ENCODE data around the gene LETMD1.
"Not testable (repeated sequence)": the region's sequence is repeated elsewhere in the genome, so short reads cannot be mapped to it uniquely, and the experiment has no call there.

The LETMD1 gene

GRCh38 chr12:51078346-51078745 is 30.2 kb downstream of the LETMD1 start:
- Histone ChIP-seq H3K4me1 (ENCODE audit: control insufficient read depth, insufficient read depth, low read length) (peaks cover 47% of the 10 kb centered on the region), H3K9ac (ENCODE audit: low read length) (peak overlapping the region; percentile 36)
- not testable (repeated sequence) for H3K36me3 ChIP-seq (ENCODE audit: control insufficient read depth, insufficient read depth, low read length, severe bottlenecking); H3K4me3 ChIP-seq (ENCODE audit: low read length); DNase-seq (ENCODE audit: low read depth); H3K9me3 ChIP-seq (ENCODE audit: control insufficient read depth, low read length); H3K27me3 ChIP-seq (replicated peaks; ENCODE audit: control insufficient read depth, insufficient read depth, low read length)

GRCh38 chr12:51078866-51079265 is 30.7 kb downstream of the LETMD1 start:
- H3K36me3 ChIP-seq (ENCODE audit: control insufficient read depth, insufficient read depth, low read length, severe bottlenecking); H3K9ac ChIP-seq (ENCODE audit: low read length); H3K9me3 ChIP-seq (ENCODE audit: control insufficient read depth, low read length); H3K4me3 ChIP-seq (ENCODE audit: low read length); DNase-seq (ENCODE audit: low read depth); H3K27me3 ChIP-seq (replicated peaks; ENCODE audit: control insufficient read depth, insufficient read depth, low read length): not testable (repeated sequence)
- peaks cover 49% of the 10 kb centered on the region for H3K4me1 ChIP-seq (ENCODE audit: control insufficient read depth, insufficient read depth, low read length)

GRCh38 chr12:51080136-51080535 is 32.0 kb downstream of the LETMD1 start:
- DNase-seq (ENCODE audit: low read depth) = no peak
- Histone ChIP-seq H3K4me3 (ENCODE audit: low read length) (no peak overlapping the region), H3K9me3 (ENCODE audit: control insufficient read depth, low read length) (no peaks in the 10 kb centered on the region), H3K36me3 (ENCODE audit: control insufficient read depth, insufficient read depth, low read length, severe bottlenecking) (no peaks in the 10 kb centered on the region), H3K9ac (ENCODE audit: low read length) (no peak overlapping the region), H3K27me3 (replicated peaks; ENCODE audit: control insufficient read depth, insufficient read depth, low read length) (no peaks in the 10 kb centered on the region), H3K4me1 (ENCODE audit: control insufficient read depth, insufficient read depth, low read length) (peaks cover 46% of the 10 kb centered on the region)

- Histone ChIP-seq H3K9ac (ENCODE audit: low read length) (peak overlapping the region; percentile 92), H3K9me3 (ENCODE audit: control insufficient read depth, low read length) (no peaks in the 10 kb centered on the region), H3K36me3 (ENCODE audit: control insufficient read depth, insufficient read depth, low read length, severe bottlenecking) (no peaks in the 10 kb centered on the region), H3K4me1 (ENCODE audit: control insufficient read depth, insufficient read depth, low read length) (peaks cover 33% of the 10 kb centered on the region), H3K27me3 (replicated peaks; ENCODE audit: control insufficient read depth, insufficient read depth, low read length) (no peaks in the 10 kb centered on the region), H3K4me3 (ENCODE audit: low read length) (peak overlapping the region; percentile 89)
- DNase-seq (ENCODE audit: low read depth) = peak; percentile 13
Observed at GRCh38 chr12:51081421-51081820, 33.3 kb downstream of the LETMD1 start.

DNA sequence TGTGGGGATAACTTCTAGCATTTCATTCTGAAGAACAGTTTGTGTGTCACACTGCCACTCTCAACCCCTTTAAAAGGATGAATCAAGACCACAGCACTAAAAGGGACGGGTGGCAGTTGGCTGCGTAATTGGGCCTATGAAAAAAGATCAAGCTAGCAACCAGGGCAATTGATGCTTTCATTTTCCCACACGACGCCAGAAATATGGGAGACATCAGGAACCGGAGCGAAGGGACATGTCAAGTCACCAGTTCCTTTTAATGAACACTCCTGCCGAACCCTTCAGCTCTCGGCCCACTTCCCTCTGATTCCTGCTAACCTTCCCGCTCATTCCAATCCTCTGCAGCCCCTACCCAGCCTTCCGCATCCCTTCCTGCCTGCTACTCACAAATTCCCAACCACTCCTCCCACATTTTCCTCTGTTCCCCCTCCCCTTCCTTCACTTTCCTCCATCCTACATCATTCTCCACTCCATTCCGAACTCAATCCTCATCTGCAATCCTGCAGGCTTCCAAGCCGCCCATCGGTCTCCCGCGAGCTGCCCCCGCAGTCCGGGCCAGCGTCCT is 34.5 kb downstream of the LETMD1 start:
- Histone ChIP-seq H3K36me3 (ENCODE audit: control insufficient read depth, insufficient read depth, low read length, severe bottlenecking) (no peaks in the 10 kb centered on the region), H3K9ac (ENCODE audit: low read length) (peak overlapping the region; percentile 92), H3K4me3 (ENCODE audit: low read length) (peak overlapping the region; percentile 89), H3K27me3 (replicated peaks; ENCODE audit: control insufficient read depth, insufficient read depth, low read length) (no peaks in the 10 kb centered on the region), H3K4me1 (ENCODE audit: control insufficient read depth, insufficient read depth, low read length) (peaks cover 21% of the 10 kb centered on the region), H3K9me3 (ENCODE audit: control insufficient read depth, low read length) (no peaks in the 10 kb centered on the region)
- peak; percentile 69 for DNase-seq (ENCODE audit: low read depth)

GRCh38 chr12:51083126-51083833 is 35.2 kb downstream of the LETMD1 start, which contains the start of gene CSRNP2:
CSRNP2 (minus strand) TSS chr12:51083596; CDS start chr12:51076561, 7,035 bp downstream.
- DNase-seq (ENCODE audit: low read depth) = peak; percentile 98
- peak within 1 kb of the TSS; percentile 92 for H3K9ac ChIP-seq (ENCODE audit: low read length)
- H3K4me3 ChIP-seq (ENCODE audit: low read length) = peak within 1 kb of the TSS; percentile 89
- no peaks in the 10 kb centered on the region for H3K36me3 ChIP-seq (ENCODE audit: control insufficient read depth, insufficient read depth, low read length, severe bottlenecking)
- peaks cover 15% of the 10 kb centered on the region for H3K4me1 ChIP-seq (ENCODE audit: control insufficient read depth, insufficient read depth, low read length)
- H3K9me3 ChIP-seq (ENCODE audit: control insufficient read depth, low read length) = no peaks in the 10 kb centered on the region
- H3K27me3 ChIP-seq (replicated peaks; ENCODE audit: control insufficient read depth, insufficient read depth, low read length) = no peaks in the 10 kb centered on the region

- H3K4me1 ChIP-seq (ENCODE audit: control insufficient read depth, insufficient read depth, low read length) = peaks cover 13% of the 10 kb centered on the region
- DNase-seq (ENCODE audit: low read depth) = no peak
- H3K9me3 ChIP-seq (ENCODE audit: control insufficient read depth, low read length) = no peaks in the 10 kb centered on the region
- no peak overlapping the region for H3K4me3 ChIP-seq (ENCODE audit: low read length)
- H3K27me3 ChIP-seq (replicated peaks; ENCODE audit: control insufficient read depth, insufficient read depth, low read length) = no peaks in the 10 kb centered on the region
- peaks cover 8% of the 10 kb centered on the region for H3K36me3 ChIP-seq (ENCODE audit: control insufficient read depth, insufficient read depth, low read length, severe bottlenecking)
- H3K9ac ChIP-seq (ENCODE audit: low read length) = no peak overlapping the region
Observed at GRCh38 chr12:51085757-51086156, 37.6 kb downstream of the LETMD1 start.

DNA sequence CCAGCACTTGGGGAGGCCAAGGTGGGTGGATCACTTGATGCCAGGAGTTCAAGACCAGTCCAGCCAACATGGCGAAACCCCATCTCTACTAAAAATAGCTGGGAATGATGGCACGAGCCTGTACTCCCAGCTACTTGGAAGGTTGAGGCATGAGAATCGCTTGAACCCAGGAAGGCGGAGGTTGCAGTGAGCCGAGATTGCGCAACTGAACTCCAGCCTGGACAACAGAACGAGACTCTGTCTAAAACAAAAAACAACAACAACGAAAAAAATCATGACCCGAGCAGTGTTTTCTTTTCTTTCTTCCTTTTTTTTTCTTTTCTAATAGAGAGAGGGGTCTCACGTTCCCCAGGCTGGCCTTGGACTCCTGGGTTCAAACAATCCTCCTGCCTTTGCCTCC is 38.8 kb downstream of the LETMD1 start:
- peaks cover 6% of the 10 kb centered on the region for H3K4me1 ChIP-seq (ENCODE audit: control insufficient read depth, insufficient read depth, low read length)
- DNase-seq (ENCODE audit: low read depth) = no peak
- no peak overlapping the region for H3K4me3 ChIP-seq (ENCODE audit: low read length)
- no peaks in the 10 kb centered on the region for H3K27me3 ChIP-seq (replicated peaks; ENCODE audit: control insufficient read depth, insufficient read depth, low read length)
- no peaks in the 10 kb centered on the region for H3K9me3 ChIP-seq (ENCODE audit: control insufficient read depth, low read length)
- no peak overlapping the region for H3K9ac ChIP-seq (ENCODE audit: low read length)
- peaks cover 8% of the 10 kb centered on the region for H3K36me3 ChIP-seq (ENCODE audit: control insufficient read depth, insufficient read depth, low read length, severe bottlenecking)

GRCh38 chr12:51087818-51088217 is 39.7 kb downstream of the LETMD1 start:
- no peak for DNase-seq (ENCODE audit: low read depth)
- Histone ChIP-seq H3K27me3 (replicated peaks; ENCODE audit: control insufficient read depth, insufficient read depth, low read length) (no peaks in the 10 kb centered on the region), H3K36me3 (ENCODE audit: control insufficient read depth, insufficient read depth, low read length, severe bottlenecking) (peaks cover 8% of the 10 kb centered on the region)

DNA sequence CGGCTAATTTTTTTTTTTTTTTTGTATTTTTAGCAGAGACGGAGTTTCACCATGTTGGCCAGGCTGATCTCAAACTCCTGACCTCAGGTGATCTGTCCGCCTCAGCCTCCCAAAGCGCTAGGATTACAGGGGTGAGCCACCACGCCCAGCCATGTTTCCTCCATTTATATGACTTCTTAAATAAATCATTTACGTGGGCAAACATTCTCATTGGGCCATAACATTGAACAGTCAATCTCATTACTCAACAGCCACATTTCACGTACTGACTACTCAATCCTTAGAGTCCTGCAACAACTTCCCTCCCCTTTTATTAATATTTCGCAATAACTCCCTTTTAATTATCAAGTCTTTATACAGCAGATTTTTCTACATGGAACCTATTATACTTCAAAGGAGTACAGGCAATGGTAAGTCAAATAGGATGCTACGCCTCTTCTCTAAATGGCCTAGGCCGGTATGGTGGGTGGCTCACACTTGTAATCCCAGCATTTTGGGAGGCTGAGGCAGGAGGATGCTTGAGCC is 42.6 kb downstream of the LETMD1 start:
- H3K4me3 ChIP-seq (ENCODE audit: low read length) = no peak overlapping the region
- no peak for DNase-seq (ENCODE audit: low read depth)
- H3K27me3 ChIP-seq (replicated peaks; ENCODE audit: control insufficient read depth, insufficient read depth, low read length) = no peaks in the 10 kb centered on the region

More at GRCh38 chr12:51087818-51088217, 39.7 kb downstream of the LETMD1 start:
- H3K9me3 ChIP-seq (ENCODE audit: control insufficient read depth, low read length) = no peaks in the 10 kb centered on the region
- no peak overlapping the region for H3K9ac ChIP-seq (ENCODE audit: low read length)
- H3K4me1 ChIP-seq (ENCODE audit: control insufficient read depth, insufficient read depth, low read length) = peaks cover 3% of the 10 kb centered on the region
- H3K4me3 ChIP-seq (ENCODE audit: low read length) = no peak overlapping the region

DNA sequence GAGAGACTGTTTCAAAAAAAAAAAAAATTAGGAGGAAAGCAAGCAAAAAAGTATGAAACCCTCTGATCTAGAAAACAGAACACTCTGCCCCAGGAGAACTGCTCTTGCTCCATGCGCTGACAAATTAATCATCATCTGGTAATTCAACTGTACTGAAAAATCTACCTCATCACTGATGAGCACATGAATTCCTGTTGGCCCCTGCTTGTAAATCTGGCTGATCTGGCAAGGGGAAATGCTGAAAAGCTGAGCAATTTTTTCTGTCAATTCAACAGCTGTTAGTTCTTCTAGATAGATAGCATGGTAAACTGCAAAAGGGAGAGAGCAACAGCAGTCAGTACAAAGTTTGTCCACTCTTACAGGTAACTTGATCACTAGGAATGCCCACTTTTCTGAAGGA is 50.5 kb downstream of the LETMD1 start:
- peaks cover 74% of the 10 kb centered on the region for H3K36me3 ChIP-seq (ENCODE audit: control insufficient read depth, insufficient read depth, low read length, severe bottlenecking)
- no peaks in the 10 kb centered on the region for H3K9me3 ChIP-seq (ENCODE audit: control insufficient read depth, low read length)
- H3K4me1 ChIP-seq (ENCODE audit: control insufficient read depth, insufficient read depth, low read length) = peaks cover 12% of the 10 kb centered on the region

More for the DNA sequence above, 42.6 kb downstream of the LETMD1 start:
- no peaks in the 10 kb centered on the region for H3K4me1 ChIP-seq (ENCODE audit: control insufficient read depth, insufficient read depth, low read length)
- H3K36me3 ChIP-seq (ENCODE audit: control insufficient read depth, insufficient read depth, low read length, severe bottlenecking) = peaks cover 33% of the 10 kb centered on the region
- H3K9ac ChIP-seq (ENCODE audit: low read length) = no peak overlapping the region
- no peaks in the 10 kb centered on the region for H3K9me3 ChIP-seq (ENCODE audit: control insufficient read depth, low read length)

More for the DNA sequence above, 50.5 kb downstream of the LETMD1 start:
- DNase-seq (ENCODE audit: low read depth) = no peak
- H3K9ac ChIP-seq (ENCODE audit: low read length) = peak overlapping the region; percentile 49
- no peak overlapping the region for H3K4me3 ChIP-seq (ENCODE audit: low read length)
- H3K27me3 ChIP-seq (replicated peaks; ENCODE audit: control insufficient read depth, insufficient read depth, low read length) = no peaks in the 10 kb centered on the region
